Measurements from ENCODE around the gene NAP1L1.

The NAP1L1 gene

DNA sequence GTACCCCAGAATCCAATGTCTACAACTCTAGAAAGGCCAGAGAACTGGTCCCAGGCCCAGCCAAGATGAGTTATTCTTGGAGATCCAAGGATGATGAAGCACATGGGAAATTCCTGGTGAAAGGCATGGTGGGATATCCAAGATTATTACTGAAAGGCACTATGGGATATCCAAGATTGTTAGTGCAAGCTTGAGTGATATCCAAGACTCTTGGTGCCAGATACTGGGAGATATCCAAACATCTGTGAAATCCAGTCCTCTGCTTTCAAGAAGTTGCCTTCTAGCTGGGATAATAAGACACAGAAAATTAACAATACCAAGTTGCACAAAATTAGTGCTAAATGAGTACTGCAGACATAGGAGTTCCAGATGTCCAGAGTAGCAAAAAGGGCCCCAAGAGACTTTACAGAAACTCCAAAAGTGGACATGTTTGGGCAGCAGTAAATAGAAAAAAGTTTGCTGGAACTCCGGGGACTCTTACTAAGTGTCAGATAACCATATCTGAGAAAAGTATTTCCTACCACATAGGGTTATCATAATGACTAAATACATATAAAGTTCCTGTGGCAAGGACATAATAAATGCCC lies 87.5 kb downstream of the NAP1L1 start:
- no peaks in the 10 kb centered on the region for H3K27me3 ChIP-seq (ENCODE audit: insufficient read depth, low read length)
- TF ChIP-seq EZH2 (IDR thresholded peaks at IDR 0.05; ENCODE audit: borderline replicate concordance, low read length): no peak
- TF ChIP-seq, protein P1, sequence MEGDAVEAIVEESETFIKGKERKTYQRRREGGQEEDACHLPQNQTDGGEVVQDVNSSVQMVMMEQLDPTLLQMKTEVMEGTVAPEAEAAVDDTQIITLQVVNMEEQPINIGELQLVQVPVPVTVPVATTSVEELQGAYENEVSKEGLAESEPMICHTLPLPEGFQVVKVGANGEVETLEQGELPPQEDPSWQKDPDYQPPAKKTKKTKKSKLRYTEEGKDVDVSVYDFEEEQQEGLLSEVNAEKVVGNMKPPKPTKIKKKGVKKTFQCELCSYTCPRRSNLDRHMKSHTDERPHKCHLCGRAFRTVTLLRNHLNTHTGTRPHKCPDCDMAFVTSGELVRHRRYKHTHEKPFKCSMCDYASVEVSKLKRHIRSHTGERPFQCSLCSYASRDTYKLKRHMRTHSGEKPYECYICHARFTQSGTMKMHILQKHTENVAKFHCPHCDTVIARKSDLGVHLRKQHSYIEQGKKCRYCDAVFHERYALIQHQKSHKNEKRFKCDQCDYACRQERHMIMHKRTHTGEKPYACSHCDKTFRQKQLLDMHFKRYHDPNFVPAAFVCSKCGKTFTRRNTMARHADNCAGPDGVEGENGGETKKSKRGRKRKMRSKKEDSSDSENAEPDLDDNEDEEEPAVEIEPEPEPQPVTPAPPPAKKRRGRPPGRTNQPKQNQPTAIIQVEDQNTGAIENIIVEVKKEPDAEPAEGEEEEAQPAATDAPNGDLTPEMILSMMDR (IDR thresholded peaks at IDR 0.05; ENCODE audit: low read length): no peak
- H3K4me1 ChIP-seq (ENCODE audit: insufficient read depth, low read length, severe bottlenecking): no peaks in the 10 kb centered on the region
- H3K9me2 ChIP-seq (ENCODE audit: low read depth, low read length): no peaks in the 10 kb centered on the region
- H3K4me3 ChIP-seq (ENCODE audit: low read depth, low read length, poor library complexity, severe bottlenecking): no peak overlapping the region
- no peaks in the 10 kb centered on the region for H3K36me3 ChIP-seq (ENCODE audit: insufficient read depth, low read length)
- H3F3A ChIP-seq (ENCODE audit: insufficient read depth, low read length): no peaks in the 10 kb centered on the region
- H3K27ac ChIP-seq (ENCODE audit: low read depth, low read length, poor library complexity, severe bottlenecking): no peak overlapping the region
- no peaks in the 10 kb centered on the region for H4K20me1 ChIP-seq (ENCODE audit: insufficient read depth, low read length)
- H3K9me3 ChIP-seq (ENCODE audit: low read length): no peaks in the 10 kb centered on the region
- no peaks in the 10 kb centered on the region for H3K79me2 ChIP-seq (ENCODE audit: insufficient read depth, low read length)
- no peak overlapping the region for H3K9ac ChIP-seq (ENCODE audit: low read length)
- H2AFZ ChIP-seq (ENCODE audit: low read length): no peak overlapping the region
- no peak overlapping the region for H3K4me2 ChIP-seq (ENCODE audit: low read length)

DNA sequence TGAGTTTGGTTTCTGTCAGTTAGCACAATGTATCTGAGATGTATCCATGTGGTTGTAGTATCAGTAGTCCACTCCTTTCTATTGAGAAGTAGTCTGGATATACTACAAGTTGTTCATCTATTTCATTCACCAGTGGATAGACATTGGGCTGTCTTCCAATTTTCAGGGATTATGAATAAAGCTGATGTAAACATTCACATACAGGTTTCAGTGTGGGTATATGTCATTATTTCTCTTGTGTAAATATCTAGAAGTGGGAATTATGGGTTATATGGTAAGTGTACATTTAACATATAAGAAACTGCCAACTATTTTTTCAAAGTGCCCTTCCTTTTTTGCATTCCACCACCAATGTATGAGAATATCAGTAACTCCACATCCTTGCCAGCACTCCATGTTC lies 88.8 kb downstream of the NAP1L1 start:
- Histone ChIP-seq H4K20me1 (ENCODE audit: insufficient read depth, low read length) (no peaks in the 10 kb centered on the region), H3K4me2 (ENCODE audit: low read length) (no peak overlapping the region), H3K9ac (ENCODE audit: low read length) (no peak overlapping the region), H3K36me3 (ENCODE audit: insufficient read depth, low read length) (no peaks in the 10 kb centered on the region), H3K9me3 (ENCODE audit: low read length) (no peaks in the 10 kb centered on the region), H3F3A (ENCODE audit: insufficient read depth, low read length) (no peaks in the 10 kb centered on the region), H2AFZ (ENCODE audit: low read length) (no peak overlapping the region), H3K4me3 (ENCODE audit: low read depth, low read length, poor library complexity, severe bottlenecking) (no peak overlapping the region), H3K9me2 (ENCODE audit: low read depth, low read length) (no peaks in the 10 kb centered on the region), H3K4me1 (ENCODE audit: insufficient read depth, low read length, severe bottlenecking) (no peaks in the 10 kb centered on the region), H3K27me3 (ENCODE audit: insufficient read depth, low read length) (no peaks in the 10 kb centered on the region), H3K27ac (ENCODE audit: low read depth, low read length, poor library complexity, severe bottlenecking) (no peak overlapping the region), H3K79me2 (ENCODE audit: insufficient read depth, low read length) (no peaks in the 10 kb centered on the region)
- no peak for TF ChIP-seq EZH2 (IDR thresholded peaks at IDR 0.05; ENCODE audit: borderline replicate concordance, low read length)
- TF ChIP-seq, protein P1 (IDR thresholded peaks at IDR 0.05; ENCODE audit: low read length): no peak

DNA sequence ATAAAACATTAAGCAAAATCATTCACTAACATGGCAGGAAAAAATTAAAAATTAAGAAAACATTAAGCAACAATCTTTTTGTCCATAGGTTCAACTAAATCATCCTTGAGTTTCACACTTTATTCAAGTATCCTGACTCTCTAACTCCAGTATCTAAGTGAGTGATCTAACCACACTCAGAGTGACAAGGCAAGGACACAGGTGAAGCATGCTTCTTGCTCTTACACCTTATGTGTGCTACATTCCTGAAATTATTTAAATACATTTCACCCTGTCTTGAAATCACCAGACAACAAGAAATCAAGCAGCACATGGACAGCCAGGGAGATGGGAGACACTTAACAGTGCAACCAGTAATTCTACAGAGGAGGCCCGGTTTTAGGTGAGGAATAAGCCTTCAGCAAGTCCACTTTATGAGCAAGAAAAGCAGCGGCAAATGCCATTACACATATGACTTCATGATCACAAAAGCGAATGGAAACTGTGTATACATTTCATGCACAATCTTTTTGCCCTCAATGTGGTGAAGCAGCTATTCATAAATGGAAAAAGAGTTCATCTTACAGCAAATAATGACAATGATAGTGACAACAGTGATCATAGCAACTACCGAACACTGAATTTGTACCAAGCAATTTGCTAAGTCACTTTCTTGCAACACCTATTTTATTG lies 90.3 kb downstream of the NAP1L1 start:
- no peaks in the 10 kb centered on the region for H4K20me1 ChIP-seq (ENCODE audit: insufficient read depth, low read length)

More for the DNA sequence above, 90.3 kb downstream of the NAP1L1 start:
- Histone ChIP-seq H3K4me2 (ENCODE audit: low read length) (no peak overlapping the region), H3K36me3 (ENCODE audit: insufficient read depth, low read length) (no peaks in the 10 kb centered on the region), H3K27me3 (ENCODE audit: insufficient read depth, low read length) (no peaks in the 10 kb centered on the region), H3F3A (ENCODE audit: insufficient read depth, low read length) (no peaks in the 10 kb centered on the region), H3K9me2 (ENCODE audit: low read depth, low read length) (no peaks in the 10 kb centered on the region), H3K9ac (ENCODE audit: low read length) (no peak overlapping the region), H3K27ac (ENCODE audit: low read depth, low read length, poor library complexity, severe bottlenecking) (no peak overlapping the region), H3K4me3 (ENCODE audit: low read depth, low read length, poor library complexity, severe bottlenecking) (no peak overlapping the region), H3K4me1 (ENCODE audit: insufficient read depth, low read length, severe bottlenecking) (no peaks in the 10 kb centered on the region), H2AFZ (ENCODE audit: low read length) (no peak overlapping the region), H3K79me2 (ENCODE audit: insufficient read depth, low read length) (no peaks in the 10 kb centered on the region), H3K9me3 (ENCODE audit: low read length) (no peaks in the 10 kb centered on the region)
- TF ChIP-seq EZH2 (IDR thresholded peaks at IDR 0.05; ENCODE audit: borderline replicate concordance, low read length): no peak
- TF ChIP-seq, protein P1 (IDR thresholded peaks at IDR 0.05; ENCODE audit: low read length): no peak

Measured in OCI-LY1 (cell line).